GM12878 (cell line): ENCODE results near the gene SLC25A33. TPM values are rescaled to one million over a fixed set of nuclear protein-coding genes. Genes with fewer than 3 reads are reported as not detected.

Experiments used
- ATAC-seq: fragments of 200-7000 bp; cut with Tn5 transposase; 3 replicates; pipeline ENCODE4 v1.9.1; 2020; ENCODE audit warnings: mild to moderate bottlenecking, moderate library complexity
- BruUV-seq: library from RNA; stranded (reverse); fragments of 400-500 nt; replicated peaks from 2 replicates; lab custom pipeline; 2021; lab: Mats Ljungman, UMichigan
- CTCF ChIA-PET: fragments of 300-600 bp; sonication (Branson Sonifier 250); formaldehyde crosslinking; extraction: SDS; loops from one replicate; lab custom pipeline; 2021; ENCODE audit warnings: inconsistent platforms; lab: Yijun Ruan, JAX
- POLR2A ChIA-PET: fragments of 350-600 bp; formaldehyde crosslinking; extraction: SDS; loops from one replicate; lab custom pipeline; 2021; ENCODE audit warnings: inconsistent platforms; lab: Charles Lee
- RAD21 ChIA-PET: fragments of 300-600 bp; sonication (Branson Sonifier 250); formaldehyde crosslinking; loops from one replicate; lab custom pipeline; 2023; ENCODE audit warnings: antibody characterized with exemption; ENCODE audit not compliant: unreplicated experiment; lab: Charles Lee
- SMC1A ChIA-PET: fragments of 300-600 bp; sonication (Branson Sonifier 250); formaldehyde crosslinking; loops from one replicate; lab custom pipeline; 2023; ENCODE audit not compliant: unreplicated experiment, uncharacterized antibody; lab: Charles Lee
- DNase-seq: peaks from one replicate; pipeline ENCODE4 v3.0.0-alpha.2; 2011; ENCODE audit warnings: low read depth, low spot score
- FAIRE-seq: peaks from 3 replicates; lab custom pipeline; 2011; peaks lifted over from hg19 to GRCh38; lab: Jason Lieb, UNC
- H2AFZ ChIP-seq: 2 replicates; pipeline ENCODE4 v1.6.0; 2011; ENCODE audit warnings: low read depth, low read length, control low read depth; ENCODE audit not compliant: control insufficient read depth
- H3K27ac ChIP-seq: 2 replicates; pipeline ENCODE4 v1.5.1; 2011; ENCODE audit warnings: control low read depth; ENCODE audit not compliant: control insufficient read depth, insufficient read depth
- H3K27me3 ChIP-seq, 2 experiments: replicated peaks in 1 of 2; 2 replicates each; pipeline versions ENCODE4 v1.6.0 to v1.6.1; 2011; ENCODE audit warnings: low read length in 1 of 2; ENCODE audit not compliant: control insufficient read depth in 2 of 2, insufficient read depth in 2 of 2
- H3K36me3 ChIP-seq, 2 experiments: 2 replicates each; pipeline ENCODE4 v1.5.1; 2011; ENCODE audit warnings: low read length in 1 of 2; ENCODE audit not compliant: control insufficient read depth in 2 of 2, insufficient read depth in 2 of 2
- H3K4me1 ChIP-seq: 2 replicates; pipeline ENCODE4 v1.6.1; 2011; ENCODE audit warnings: mild to moderate bottlenecking, low read length, moderate library complexity, mixed read lengths; ENCODE audit not compliant: control insufficient read depth, insufficient read depth
- H3K4me2 ChIP-seq: 2 replicates; pipeline ENCODE4 v1.6.0; 2011; ENCODE audit warnings: control low read depth; ENCODE audit not compliant: control insufficient read depth, insufficient read depth
- H3K4me3 ChIP-seq: fragments of 200-600 bp; sonication (generic); 2 replicates; pipeline ENCODE4 v1.5.1; 2016
- H3K79me2 ChIP-seq: 2 replicates; pipeline ENCODE4 v1.6.0; 2011; ENCODE audit warnings: low read length; ENCODE audit not compliant: control insufficient read depth, insufficient read depth
- H3K9ac ChIP-seq: 2 replicates; pipeline ENCODE4 v1.8.0; 2011; ENCODE audit warnings: low read length, control low read depth, mixed read lengths; ENCODE audit not compliant: control insufficient read depth, insufficient read depth
- H3K9me3 ChIP-seq: replicated peaks from 3 replicates; pipeline ENCODE4 v1.5.1; 2011; ENCODE audit warnings: mild to moderate bottlenecking, low read length; ENCODE audit not compliant: control insufficient read depth, insufficient read depth
- H4K20me1 ChIP-seq: 2 replicates; pipeline ENCODE4 v1.6.0; 2011; ENCODE audit not compliant: control insufficient read depth, insufficient read depth
- PBX3 ChIP-seq: IDR thresholded peaks from 2 replicates; pipeline ENCODE4 v1.6.1; 2011; ENCODE audit warnings: mild to moderate bottlenecking, low read depth, low read length, moderate library complexity; ENCODE audit not compliant: insufficient replicate concordance
- YBX1 ChIP-seq: fragments of 450-650 bp; IDR thresholded peaks from 2 replicates; pipeline ENCODE4 v1.6.1; 2016; ENCODE audit warnings: antibody characterized with exemption
- ZNF207 ChIP-seq: fragments of 450-650 bp; IDR thresholded peaks from 2 replicates; pipeline ENCODE4 v1.6.1; 2014; ENCODE audit warnings: antibody characterized with exemption, mild to moderate bottlenecking, borderline replicate concordance
- WGBS: methylation state at CpG from one replicate; pipeline ENCODE4 v1.1.6; 2016; ENCODE audit warnings: low lambda C conversion rate; ENCODE audit not compliant: insufficient replicate concordance, insufficient coverage; ENCODE audit errors: missing lambda C conversion rate; 5-methylcytosine and 5-hydroxymethylcytosine counted together
- in situ Hi-C: fragments of 300-500 bp; cut with MboI; formaldehyde crosslinking; loops from 9 replicates; pipeline ENCODE4 v1.14.3; 2018; ENCODE audit warnings: mixed read lengths
- intact Hi-C: fragments of 100-400 bp; cut with micrococcal nuclease; formaldehyde crosslinking; loops from one replicate; pipeline ENCODE4 v1.14.2; 2022; ENCODE audit not compliant: unreplicated experiment
- polyA plus RNA-seq, 11 experiments: library from polyadenylated mRNA; depleted of rRNA in 4 of 11; unstranded in 6 of 11; stranded (reverse) in 5 of 11; fragments of >200 nt; fragmentation: Nextera tagmentation in 4 of 11; fragmentation: Illumina TruSeq in 1 of 11; extraction: Ambion mirVana in 4 of 11; extraction: Trizol in 1 of 11; gene quantifications; 1 replicate in 1 of 11; 2 replicates in 10 of 11; pipeline versions ENCODE4 v1.2.1 to v1.2.3, GENCODE V29; 2011 to 2016; ENCODE audit warnings: inconsistent platforms in 2 of 11, missing spikeins in 2 of 11, low read depth in 1 of 11
- total RNA-seq, 4 experiments: library from RNA; depleted of rRNA in 3 of 4; stranded (reverse); fragments of >200 nt in 3 of 4; fragmentation: Illumina TruSeq in 1 of 4; extraction: Trizol in 1 of 4; gene quantifications; 2 replicates each; pipeline versions ENCODE4 v1.2.1 to v1.2.3, GENCODE V29; 2013 to 2021
- TF ChIP-seq, protein P1 (sequence below): fragments of 450-650 bp; formaldehyde crosslinking; IDR thresholded peaks from 2 replicates; pipeline ENCODE4 v1.4.0; 2020; ENCODE audit warnings: mild to moderate bottlenecking, moderate library complexity
- TF ChIP-seq, protein P2 (sequence below): fragments of 450-650 bp; IDR thresholded peaks from 2 replicates; pipeline ENCODE4 v1.6.1; 2016; ENCODE audit warnings: mild to moderate bottlenecking, moderate library complexity, borderline replicate concordance

The SLC25A33 gene
- total and polyA plus RNA-seq, 10 of the 15 experiments (the other 5 are each of a cell fraction or from before 2014, with no cell fraction given) = 1.7 to 11.2 (median 8.4) TPM

GRCh38 chr1:9610548-9610947, 71.3 kb downstream of the SLC25A33 start (continued):
- TF ChIP-seq, protein P1, sequence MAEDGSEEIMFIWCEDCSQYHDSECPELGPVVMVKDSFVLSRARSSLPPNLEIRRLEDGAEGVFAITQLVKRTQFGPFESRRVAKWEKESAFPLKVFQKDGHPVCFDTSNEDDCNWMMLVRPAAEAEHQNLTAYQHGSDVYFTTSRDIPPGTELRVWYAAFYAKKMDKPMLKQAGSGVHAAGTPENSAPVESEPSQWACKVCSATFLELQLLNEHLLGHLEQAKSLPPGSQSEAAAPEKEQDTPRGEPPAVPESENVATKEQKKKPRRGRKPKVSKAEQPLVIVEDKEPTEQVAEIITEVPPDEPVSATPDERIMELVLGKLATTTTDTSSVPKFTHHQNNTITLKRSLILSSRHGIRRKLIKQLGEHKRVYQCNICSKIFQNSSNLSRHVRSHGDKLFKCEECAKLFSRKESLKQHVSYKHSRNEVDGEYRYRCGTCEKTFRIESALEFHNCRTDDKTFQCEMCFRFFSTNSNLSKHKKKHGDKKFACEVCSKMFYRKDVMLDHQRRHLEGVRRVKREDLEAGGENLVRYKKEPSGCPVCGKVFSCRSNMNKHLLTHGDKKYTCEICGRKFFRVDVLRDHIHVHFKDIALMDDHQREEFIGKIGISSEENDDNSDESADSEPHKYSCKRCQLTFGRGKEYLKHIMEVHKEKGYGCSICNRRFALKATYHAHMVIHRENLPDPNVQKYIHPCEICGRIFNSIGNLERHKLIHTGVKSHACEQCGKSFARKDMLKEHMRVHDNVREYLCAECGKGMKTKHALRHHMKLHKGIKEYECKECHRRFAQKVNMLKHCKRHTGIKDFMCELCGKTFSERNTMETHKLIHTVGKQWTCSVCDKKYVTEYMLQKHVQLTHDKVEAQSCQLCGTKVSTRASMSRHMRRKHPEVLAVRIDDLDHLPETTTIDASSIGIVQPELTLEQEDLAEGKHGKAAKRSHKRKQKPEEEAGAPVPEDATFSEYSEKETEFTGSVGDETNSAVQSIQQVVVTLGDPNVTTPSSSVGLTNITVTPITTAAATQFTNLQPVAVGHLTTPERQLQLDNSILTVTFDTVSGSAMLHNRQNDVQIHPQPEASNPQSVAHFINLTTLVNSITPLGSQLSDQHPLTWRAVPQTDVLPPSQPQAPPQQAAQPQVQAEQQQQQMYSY (CRISPR knock-in tag) = no peak
- TF ChIP-seq ZNF207 (no peak), YBX1 (no peak)
- TF ChIP-seq, all 136 proteins: peak for 0

- in situ Hi-C loops = no loop called here
- H2AFZ ChIP-seq = no peak overlapping the region
- SMC1A ChIA-PET = no interaction called here
- H3K9ac ChIP-seq = no peak overlapping the region
- H3K27me3 ChIP-seq = no peaks in the 10 kb centered on the region
- H3K4me1 ChIP-seq = no peaks in the 10 kb centered on the region
- WGBS = 93% methylated on average over 13 of the region's 13 CpGs
- no peak overlapping the region for H3K4me2 ChIP-seq
- no peak for FAIRE-seq
- H4K20me1 ChIP-seq = no peaks in the 10 kb centered on the region
- RAD21 ChIA-PET = no interaction called here
- H3K4me3 ChIP-seq = no peak overlapping the region
- no peak for TF ChIP-seq PBX3
- TF ChIP-seq, protein P2, sequence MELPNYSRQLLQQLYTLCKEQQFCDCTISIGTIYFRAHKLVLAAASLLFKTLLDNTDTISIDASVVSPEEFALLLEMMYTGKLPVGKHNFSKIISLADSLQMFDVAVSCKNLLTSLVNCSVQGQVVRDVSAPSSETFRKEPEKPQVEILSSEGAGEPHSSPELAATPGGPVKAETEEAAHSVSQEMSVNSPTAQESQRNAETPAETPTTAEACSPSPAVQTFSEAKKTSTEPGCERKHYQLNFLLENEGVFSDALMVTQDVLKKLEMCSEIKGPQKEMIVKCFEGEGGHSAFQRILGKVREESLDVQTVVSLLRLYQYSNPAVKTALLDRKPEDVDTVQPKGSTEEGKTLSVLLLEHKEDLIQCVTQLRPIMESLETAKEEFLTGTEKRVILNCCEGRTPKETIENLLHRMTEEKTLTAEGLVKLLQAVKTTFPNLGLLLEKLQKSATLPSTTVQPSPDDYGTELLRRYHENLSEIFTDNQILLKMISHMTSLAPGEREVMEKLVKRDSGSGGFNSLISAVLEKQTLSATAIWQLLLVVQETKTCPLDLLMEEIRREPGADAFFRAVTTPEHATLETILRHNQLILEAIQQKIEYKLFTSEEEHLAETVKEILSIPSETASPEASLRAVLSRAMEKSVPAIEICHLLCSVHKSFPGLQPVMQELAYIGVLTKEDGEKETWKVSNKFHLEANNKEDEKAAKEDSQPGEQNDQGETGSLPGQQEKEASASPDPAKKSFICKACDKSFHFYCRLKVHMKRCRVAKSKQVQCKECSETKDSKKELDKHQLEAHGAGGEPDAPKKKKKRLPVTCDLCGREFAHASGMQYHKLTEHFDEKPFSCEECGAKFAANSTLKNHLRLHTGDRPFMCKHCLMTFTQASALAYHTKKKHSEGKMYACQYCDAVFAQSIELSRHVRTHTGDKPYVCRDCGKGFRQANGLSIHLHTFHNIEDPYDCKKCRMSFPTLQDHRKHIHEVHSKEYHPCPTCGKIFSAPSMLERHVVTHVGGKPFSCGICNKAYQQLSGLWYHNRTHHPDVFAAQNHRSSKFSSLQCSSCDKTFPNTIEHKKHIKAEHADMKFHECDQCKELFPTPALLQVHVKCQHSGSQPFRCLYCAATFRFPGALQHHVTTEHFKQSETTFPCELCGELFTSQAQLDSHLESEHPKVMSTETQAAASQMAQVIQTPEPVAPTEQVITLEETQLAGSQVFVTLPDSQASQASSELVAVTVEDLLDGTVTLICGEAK = no peak
- TF ChIP-seq, all 136 proteins: peak for 0
- BruUV-seq = no TSS peak
- CTCF ChIA-PET = interaction anchor here (1.4 kb wide), 1 partner anchor 257 kb away, joined by 3 read pairs; no protein-coding TSS in a partner anchor
- no peak overlapping the region for H3K27ac ChIP-seq
- no peak for DNase-seq
- POLR2A ChIA-PET = interaction anchor here (0.6 kb wide), 1 partner anchor 45 kb away, joined by 9 read pairs; no protein-coding TSS in a partner anchor
- H3K36me3 ChIP-seq = peaks cover 3 to 13% of the 10 kb centered on the region in 2 experiments; a peak in 3 of 4 replicates
- H3K79me2 ChIP-seq = no peaks in the 10 kb centered on the region
- no peaks in the 10 kb centered on the region for H3K9me3 ChIP-seq
- ATAC-seq = no peak
- intact Hi-C loops = no loop called here
Observed at GRCh38 chr1:9611716-9612115, 72.5 kb downstream of the SLC25A33 start.
